SU-DHL-6 (cell line): ENCODE measurements around the gene RETREG2.

Source experiments
- EZH2phosphoT487 ChIP-seq: fragments of 200-600 bp; sonication (generic), shearing (Covaris generic); conservative IDR thresholded peaks from 2 replicates; pipeline ENCODE4 v1.6.1; 2018; ENCODE audit warnings: mild to moderate bottlenecking, antibody characterized with exemption, low read length, moderate library complexity, mixed read lengths
- TF ChIP-seq, protein P1 (sequence below): fragments of 200-600 bp; sonication (generic); IDR thresholded peaks from one replicate; pipeline ENCODE4 v1.5.1; 2017; ENCODE audit warnings: antibody characterized with exemption, mild to moderate bottlenecking, low read length, moderate library complexity; ENCODE audit not compliant: insufficient read depth, poor library complexity, severe bottlenecking

DNA sequence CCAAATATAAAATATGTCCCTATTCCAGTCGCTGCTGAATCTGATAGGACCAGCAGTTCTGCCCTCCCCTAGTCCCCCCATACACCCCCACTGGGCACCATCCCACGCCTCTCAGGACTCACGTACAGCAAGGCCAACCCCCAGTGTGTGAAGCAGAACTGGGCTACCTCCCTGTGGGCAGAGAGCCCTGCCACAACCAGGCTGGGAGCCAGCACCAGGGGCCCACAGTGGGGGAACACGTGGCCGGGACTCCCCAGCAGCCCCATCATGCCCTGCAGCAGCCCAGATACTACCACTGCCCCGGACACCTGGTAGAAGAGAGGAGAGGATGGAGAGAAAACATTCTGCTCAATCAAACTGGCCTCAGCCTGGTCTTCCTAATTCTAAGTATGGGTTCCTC, 9.5 kb upstream of the RETREG2 start:
- TF ChIP-seq, protein P1, sequence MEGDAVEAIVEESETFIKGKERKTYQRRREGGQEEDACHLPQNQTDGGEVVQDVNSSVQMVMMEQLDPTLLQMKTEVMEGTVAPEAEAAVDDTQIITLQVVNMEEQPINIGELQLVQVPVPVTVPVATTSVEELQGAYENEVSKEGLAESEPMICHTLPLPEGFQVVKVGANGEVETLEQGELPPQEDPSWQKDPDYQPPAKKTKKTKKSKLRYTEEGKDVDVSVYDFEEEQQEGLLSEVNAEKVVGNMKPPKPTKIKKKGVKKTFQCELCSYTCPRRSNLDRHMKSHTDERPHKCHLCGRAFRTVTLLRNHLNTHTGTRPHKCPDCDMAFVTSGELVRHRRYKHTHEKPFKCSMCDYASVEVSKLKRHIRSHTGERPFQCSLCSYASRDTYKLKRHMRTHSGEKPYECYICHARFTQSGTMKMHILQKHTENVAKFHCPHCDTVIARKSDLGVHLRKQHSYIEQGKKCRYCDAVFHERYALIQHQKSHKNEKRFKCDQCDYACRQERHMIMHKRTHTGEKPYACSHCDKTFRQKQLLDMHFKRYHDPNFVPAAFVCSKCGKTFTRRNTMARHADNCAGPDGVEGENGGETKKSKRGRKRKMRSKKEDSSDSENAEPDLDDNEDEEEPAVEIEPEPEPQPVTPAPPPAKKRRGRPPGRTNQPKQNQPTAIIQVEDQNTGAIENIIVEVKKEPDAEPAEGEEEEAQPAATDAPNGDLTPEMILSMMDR = no peak
- TF ChIP-seq EZH2phosphoT487 = no peak
